ENCODE data around the gene C12orf43. TPM values are rescaled to one million over a fixed set of nuclear protein-coding genes. Genes with fewer than 3 reads are reported as not detected.

The C12orf43 gene
- total RNA-seq, 1 experiment from 2014 or later = 25.7 TPM

DNA sequence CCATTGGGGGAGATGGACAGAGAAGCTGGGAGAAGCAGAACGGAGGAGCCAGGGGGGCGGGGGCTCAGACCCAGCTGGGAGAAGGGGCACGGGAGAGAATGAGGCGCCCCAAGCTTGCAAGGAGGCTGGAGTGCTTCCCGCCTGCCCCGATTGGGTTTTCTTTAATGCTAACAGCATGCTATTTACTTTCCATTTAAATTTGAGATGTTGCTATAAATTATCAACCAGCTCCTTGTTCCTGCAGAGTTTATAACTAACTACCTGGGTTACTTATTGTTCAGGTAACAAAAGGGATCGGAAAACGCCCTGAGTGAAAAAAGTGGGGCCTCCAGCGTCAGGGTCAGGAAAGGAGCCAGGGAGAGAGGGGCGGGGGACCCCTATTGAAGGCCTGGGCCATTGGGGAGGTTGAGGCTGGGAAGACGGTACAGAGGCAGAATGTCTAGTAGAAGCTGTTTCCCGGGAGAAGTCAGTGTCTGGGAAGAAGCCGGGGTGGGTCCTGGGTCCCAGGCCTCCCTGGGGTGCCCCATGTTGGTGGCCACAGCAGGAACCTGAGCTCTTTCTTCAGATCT is 35.4 kb downstream of the C12orf43 start:
- Histone ChIP-seq H3K9ac (ENCODE audit: extremely low read depth, insufficient read length, low read length) (no peak overlapping the region), H2AFZ (ENCODE audit: low read length) (no peak overlapping the region), H4K20me1 (ENCODE audit: control insufficient read depth, insufficient read depth, insufficient read length) (no peaks in the 10 kb centered on the region), H3K9me3 (ENCODE audit: control insufficient read depth, low read depth, low read length) (no peaks in the 10 kb centered on the region), H2BK5ac (ENCODE audit: insufficient read length, low read length) (no peak overlapping the region), H4K8ac (replicated peaks; ENCODE audit: insufficient read length, low read depth, low read length) (no peak overlapping the region), H3K23me2 (ENCODE audit: insufficient read length, low read depth, low read length, poor library complexity, severe bottlenecking) (no peaks in the 10 kb centered on the region), H4K5ac (ENCODE audit: insufficient read length, low read depth, low read length) (no peak overlapping the region), H2BK15ac (ENCODE audit: low read depth, low read length) (no peak overlapping the region), H3K18ac (ENCODE audit: insufficient read length, low read depth, low read length) (no peak overlapping the region), H2BK12ac (ENCODE audit: insufficient read length, low read depth, low read length) (no peak overlapping the region), H3K4me2 (ENCODE audit: insufficient read depth, insufficient read length, low read length) (no peak overlapping the region), H3K4me1 (ENCODE audit: insufficient read depth, low read length) (no peaks in the 10 kb centered on the region), H3T11ph (ENCODE audit: low read length) (no peak overlapping the region), H4K91ac (ENCODE audit: insufficient read length, low read depth, low read length) (no peak overlapping the region), H3K27me3 (ENCODE audit: insufficient read depth, low read length) (no peaks in the 10 kb centered on the region), H3K4ac (ENCODE audit: low read depth, low read length) (no peak overlapping the region), H3K56ac (ENCODE audit: insufficient read length, low read depth, low read length) (no peak overlapping the region), H2AK5ac (ENCODE audit: insufficient read length, low read length) (no peak overlapping the region), H3K79me2 (ENCODE audit: insufficient read depth, low read length) (no peaks in the 10 kb centered on the region), H3K79me1 (ENCODE audit: insufficient read depth, low read depth, low read length, poor library complexity, severe bottlenecking) (no peaks in the 10 kb centered on the region), H2BK20ac (ENCODE audit: low read depth, low read length, poor library complexity, severe bottlenecking) (no peak overlapping the region), H3K23ac (ENCODE audit: insufficient read length, low read depth, low read length) (no peak overlapping the region), H3K14ac (ENCODE audit: insufficient read depth, low read length) (no peak overlapping the region), H3K27ac (ENCODE audit: insufficient read length, low read depth, low read length) (no peak overlapping the region), H2BK120ac (ENCODE audit: low read depth, low read length, poor library complexity, severe bottlenecking) (no peak overlapping the region)
- Mint-ChIP-seq H3K4me1 (peaks cover 10 to 27% of the 10 kb centered on the region in 2 experiments), H3K27me3 (ENCODE audit: low read depth) (no peaks in the 10 kb centered on the region; the same call in 1 of the 2 replicates), H3K27ac (peak overlapping the region in 1 of 3 experiments; percentile 84; a peak in 3 of 7 replicates), H3K9me3 (peaks cover 0 to 4% of the 10 kb centered on the region in 2 experiments; a peak in 1 of 5 replicates), H3K36me3 (ENCODE audit: insufficient read depth in 1 of 3, low read depth in 3 of 3) (no peaks in the 10 kb centered on the region), H3K4me3 (peak overlapping the region in 1 of 2 experiments; percentile 10; a peak in 1 of 5 replicates)
- DNase-seq = no peak
- no peak for TF ChIP-seq CTCF (conservative IDR thresholded peaks at IDR 0.05)
- WGBS (ENCODE audit: extremely low coverage, insufficient read length, low lambda C conversion rate) = no CpG with 5 or more reads among the region's 13 CpGs
